Daoy (cell line): ENCODE results near the gene PDIA5. TPM values are rescaled to one million over a fixed set of nuclear protein-coding genes. Genes with fewer than 3 reads are reported as not detected.
"Not testable (repeated sequence)": the region's sequence is repeated elsewhere in the genome, so short reads cannot be mapped to it uniquely, and the experiment has no call there.

Experiments used
- DNase-seq: peaks from one replicate; pipeline ENCODE4 v3.0.0-alpha.2; 2015; ENCODE audit warnings: low read depth
- total RNA-seq: library from RNA; depleted of rRNA; stranded (reverse); fragments of >200 nt; shearing (Covaris generic); gene quantifications from 2 replicates; pipeline ENCODE4 v1.2.3, GENCODE V29; 2014

PDIA5 gene
- total RNA-seq, 1 experiment from 2014 or later, result 17.6 TPM

GRCh38 chr3:123148772-123149171 is 81.9 kb downstream of the PDIA5 start:
- no peak for DNase-seq

GRCh38 chr3:123149525-123149924 is 82.7 kb downstream of the PDIA5 start:
- no peak for DNase-seq

GRCh38 chr3:123150449-123151215 is 83.8 kb downstream of the PDIA5 start:
- no peak for DNase-seq

- DNase-seq, result no peak
Measured at GRCh38 chr3:123151251-123151705, 84.5 kb downstream of the PDIA5 start.

- DNase-seq, result not testable (repeated sequence)
Measured at GRCh38 chr3:123151853-123152420, 85.1 kb downstream of the PDIA5 start.

- DNase-seq, result no peak
Measured at GRCh38 chr3:123152687-123153086, 85.9 kb downstream of the PDIA5 start.

GRCh38 chr3:123153125-123154019 is 86.5 kb downstream of the PDIA5 start:
- DNase-seq, result no peak

GRCh38 chr3:123154020-123154985 is 87.5 kb downstream of the PDIA5 start:
- no peak for DNase-seq

GRCh38 chr3:123155471-123156011 is 88.7 kb downstream of the PDIA5 start:
- no peak for DNase-seq

GRCh38 chr3:123156276-123156995 is 89.6 kb downstream of the PDIA5 start:
- DNase-seq, result no peak

- DNase-seq, result no peak
Measured at GRCh38 chr3:123157209-123157597, 90.4 kb downstream of the PDIA5 start.

GRCh38 chr3:123157598-123158287 is 90.9 kb downstream of the PDIA5 start:
- no peak for DNase-seq

- peak; percentile 20 for DNase-seq
Measured at GRCh38 chr3:123158330-123158729, 91.5 kb downstream of the PDIA5 start.

GRCh38 chr3:123158899-123159390 is 92.1 kb downstream of the PDIA5 start:
- DNase-seq, result no peak

- no peak for DNase-seq
Measured at GRCh38 chr3:123159926-123160635, 93.3 kb downstream of the PDIA5 start.

- no peak for DNase-seq
Measured at GRCh38 chr3:123161167-123161566, 94.3 kb downstream of the PDIA5 start.

GRCh38 chr3:123163141-123163540 is 96.3 kb downstream of the PDIA5 start:
- DNase-seq, result no peak

- no peak for DNase-seq
Measured at GRCh38 chr3:123165163-123165562, 98.3 kb downstream of the PDIA5 start.

- no peak for DNase-seq
Measured at GRCh38 chr3:123167686-123168085, 100.9 kb downstream of the PDIA5 start.
